MM.1S (cell line): ENCODE measurements around the gene GORAB.

Experiments used
- DNase-seq: peaks from one replicate; pipeline ENCODE4 v3.0.0-alpha.2; 2015
- H2AFZ ChIP-seq: fragments of 300-600 bp; sonication (generic); 2 replicates; pipeline ENCODE4 v1.6.0; 2016; ENCODE audit warnings: antibody characterized with exemption, low read length
- H3F3A ChIP-seq: fragments of 300-600 bp; sonication (generic); 2 replicates; pipeline ENCODE4 v1.6.1; 2016; ENCODE audit warnings: mild to moderate bottlenecking, antibody characterized with exemption, low read length, moderate library complexity, mixed read lengths; ENCODE audit not compliant: insufficient read depth
- H3K27ac ChIP-seq: fragments of 300-600 bp; sonication (generic); 2 replicates; pipeline ENCODE4 v1.5.1; 2016; ENCODE audit warnings: mild to moderate bottlenecking, low read length
- H3K27me3 ChIP-seq: fragments of 300-600 bp; sonication (generic); replicated peaks from 2 replicates; pipeline ENCODE4 v1.6.0; 2016; ENCODE audit warnings: low read length; ENCODE audit not compliant: insufficient read depth
- H3K36me3 ChIP-seq: fragments of 300-600 bp; sonication (generic); replicated peaks from 2 replicates; pipeline ENCODE4 v1.6.1; 2016; ENCODE audit warnings: mild to moderate bottlenecking, low read length, mixed read lengths; ENCODE audit not compliant: insufficient read depth
- H3K4me1 ChIP-seq: fragments of 300-600 bp; sonication (generic); 2 replicates; pipeline ENCODE4 v1.6.1; 2016; ENCODE audit warnings: low read length, mixed read lengths
- H3K4me2 ChIP-seq: fragments of 300-600 bp; sonication (generic); 2 replicates; pipeline ENCODE4 v1.6.0; 2016; ENCODE audit warnings: low read depth, low read length
- H3K4me3 ChIP-seq: fragments of 300-600 bp; sonication (generic); 2 replicates; pipeline ENCODE4 v1.5.1; 2016; ENCODE audit warnings: low read length, mixed read lengths
- H3K79me2 ChIP-seq: fragments of 300-600 bp; sonication (generic); 2 replicates; pipeline ENCODE4 v1.6.1; 2016; ENCODE audit warnings: mixed run types, low read length, mixed read lengths
- H3K9ac ChIP-seq: fragments of 300-600 bp; sonication (generic); 2 replicates; pipeline ENCODE4 v1.6.1; 2016; ENCODE audit warnings: low read length, mixed read lengths
- H3K9me2 ChIP-seq: fragments of 300-600 bp; sonication (generic); replicated peaks from 2 replicates; pipeline ENCODE4 v1.6.1; 2016; ENCODE audit warnings: mild to moderate bottlenecking, low read length, mixed read lengths; ENCODE audit not compliant: insufficient read depth
- H3K9me3 ChIP-seq: fragments of 300-600 bp; sonication (generic); replicated peaks from 2 replicates; pipeline ENCODE4 v1.6.1; 2016; ENCODE audit warnings: mild to moderate bottlenecking, low read length, mixed read lengths; ENCODE audit not compliant: insufficient read depth
- H4K20me1 ChIP-seq: fragments of 300-600 bp; sonication (generic); 2 replicates; pipeline ENCODE4 v1.6.1; 2016; ENCODE audit warnings: mild to moderate bottlenecking, low read length, moderate library complexity, mixed read lengths; ENCODE audit not compliant: insufficient read depth
- EZH2 ChIP-seq: fragments of 300-600 bp; sonication (generic); optimal IDR thresholded peaks from 2 replicates; pipeline ENCODE3; 2017; ENCODE audit warnings: low read depth, mild to moderate bottlenecking, antibody characterized with exemption, low read length, mixed read lengths
- EZH2phosphoT487 ChIP-seq: fragments of 300-600 bp; sonication (generic); IDR thresholded peaks from 2 replicates; pipeline ENCODE4 v1.6.1; 2018; ENCODE audit warnings: antibody characterized with exemption, low read length
- TF ChIP-seq, protein P1 (sequence below): fragments of 300-600 bp; sonication (generic); IDR thresholded peaks from 2 replicates; pipeline ENCODE4 v1.5.1; 2016; ENCODE audit warnings: antibody characterized with exemption, low read length, mixed read lengths

GORAB gene

DNA sequence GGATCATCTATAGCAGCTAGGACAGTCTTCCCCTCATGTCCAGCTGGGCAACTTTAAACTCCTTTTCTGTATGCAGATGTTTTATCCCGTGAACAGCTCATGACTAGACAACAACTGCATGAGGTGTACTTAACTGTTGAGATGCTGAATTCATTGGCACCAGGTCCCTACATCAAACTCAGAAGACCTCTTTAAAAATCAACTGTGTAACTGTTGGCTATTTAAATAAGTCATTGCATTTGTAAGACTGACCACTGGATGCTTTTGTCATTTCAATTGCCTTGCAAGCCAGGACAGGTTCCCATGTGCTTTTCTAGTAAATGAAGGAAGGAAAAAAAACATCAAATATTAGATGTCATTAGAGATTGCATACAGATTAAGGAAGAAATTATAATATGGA, 28.3 kb upstream of the GORAB start:
- no peak overlapping the region for H3K27ac ChIP-seq
- H3K9ac ChIP-seq: no peak overlapping the region
- H3K27me3 ChIP-seq: no peaks in the 10 kb centered on the region
- H3F3A ChIP-seq: no peaks in the 10 kb centered on the region
- H3K36me3 ChIP-seq: no peaks in the 10 kb centered on the region
- no peaks in the 10 kb centered on the region for H3K9me3 ChIP-seq
- H3K4me2 ChIP-seq: no peak overlapping the region
- H3K9me2 ChIP-seq: no peaks in the 10 kb centered on the region
- no peak for DNase-seq
- no peaks in the 10 kb centered on the region for H4K20me1 ChIP-seq
- H3K4me1 ChIP-seq: no peaks in the 10 kb centered on the region
- H3K79me2 ChIP-seq: no peaks in the 10 kb centered on the region
- TF ChIP-seq, protein P1, sequence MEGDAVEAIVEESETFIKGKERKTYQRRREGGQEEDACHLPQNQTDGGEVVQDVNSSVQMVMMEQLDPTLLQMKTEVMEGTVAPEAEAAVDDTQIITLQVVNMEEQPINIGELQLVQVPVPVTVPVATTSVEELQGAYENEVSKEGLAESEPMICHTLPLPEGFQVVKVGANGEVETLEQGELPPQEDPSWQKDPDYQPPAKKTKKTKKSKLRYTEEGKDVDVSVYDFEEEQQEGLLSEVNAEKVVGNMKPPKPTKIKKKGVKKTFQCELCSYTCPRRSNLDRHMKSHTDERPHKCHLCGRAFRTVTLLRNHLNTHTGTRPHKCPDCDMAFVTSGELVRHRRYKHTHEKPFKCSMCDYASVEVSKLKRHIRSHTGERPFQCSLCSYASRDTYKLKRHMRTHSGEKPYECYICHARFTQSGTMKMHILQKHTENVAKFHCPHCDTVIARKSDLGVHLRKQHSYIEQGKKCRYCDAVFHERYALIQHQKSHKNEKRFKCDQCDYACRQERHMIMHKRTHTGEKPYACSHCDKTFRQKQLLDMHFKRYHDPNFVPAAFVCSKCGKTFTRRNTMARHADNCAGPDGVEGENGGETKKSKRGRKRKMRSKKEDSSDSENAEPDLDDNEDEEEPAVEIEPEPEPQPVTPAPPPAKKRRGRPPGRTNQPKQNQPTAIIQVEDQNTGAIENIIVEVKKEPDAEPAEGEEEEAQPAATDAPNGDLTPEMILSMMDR: no peak
- no peak for TF ChIP-seq EZH2
- TF ChIP-seq EZH2phosphoT487: no peak
- H2AFZ ChIP-seq: no peak overlapping the region
- H3K4me3 ChIP-seq: no peak overlapping the region

DNA sequence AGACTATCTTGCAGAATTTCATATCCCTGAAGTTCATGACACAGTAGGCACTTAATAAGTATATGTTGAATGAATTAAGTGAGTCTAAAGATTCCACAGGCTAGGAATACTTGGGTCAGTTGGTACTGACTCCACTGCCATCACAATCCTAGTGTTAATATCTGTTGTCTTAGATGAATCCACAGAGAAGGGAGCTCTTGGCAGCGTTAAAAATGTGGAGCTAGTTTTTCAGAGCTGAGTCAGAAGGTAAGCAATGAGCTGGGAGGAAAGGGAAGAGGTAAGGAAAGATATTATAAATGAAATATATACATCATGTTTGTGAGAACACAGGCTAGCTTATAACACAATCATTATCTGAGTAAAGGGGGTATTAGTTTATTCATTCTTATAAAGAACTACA, 21.8 kb upstream of the GORAB start:
- Histone ChIP-seq H3K4me3 (no peak overlapping the region), H2AFZ (no peak overlapping the region), H3K9me3 (no peaks in the 10 kb centered on the region), H3K27me3 (no peaks in the 10 kb centered on the region), H3K79me2 (no peaks in the 10 kb centered on the region), H3K36me3 (no peaks in the 10 kb centered on the region), H4K20me1 (no peaks in the 10 kb centered on the region), H3K4me2 (no peak overlapping the region), H3K27ac (no peak overlapping the region), H3K9me2 (no peaks in the 10 kb centered on the region), H3K9ac (no peak overlapping the region), H3F3A (no peaks in the 10 kb centered on the region), H3K4me1 (no peaks in the 10 kb centered on the region)
- DNase-seq: no peak
- TF ChIP-seq, protein P1: no peak
- no peak for TF ChIP-seq EZH2
- no peak for TF ChIP-seq EZH2phosphoT487

DNA sequence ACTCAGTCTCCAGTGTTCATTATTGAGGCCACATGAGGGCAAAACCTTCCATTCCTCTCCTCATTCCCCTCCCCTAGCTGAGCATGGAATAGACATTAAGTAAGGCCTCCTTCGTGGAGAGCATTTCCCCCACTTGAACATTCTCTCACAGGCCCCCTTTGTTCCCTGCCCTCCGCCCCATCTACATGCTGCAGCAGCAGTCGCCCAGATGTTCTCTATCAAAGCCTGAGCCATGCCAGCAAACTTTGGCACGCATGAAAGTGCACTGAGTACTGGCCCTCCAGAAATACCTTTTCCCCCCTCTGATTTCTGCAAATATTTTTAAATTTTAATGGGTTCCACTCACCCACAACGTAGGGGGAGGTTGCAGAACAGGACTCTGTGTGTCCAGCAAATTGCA, 20.9 kb upstream of the GORAB start:
- H3K79me2 ChIP-seq: no peaks in the 10 kb centered on the region
- H3K9me2 ChIP-seq: no peaks in the 10 kb centered on the region
- H3K4me2 ChIP-seq: no peak overlapping the region
- no peaks in the 10 kb centered on the region for H3K27me3 ChIP-seq
- no peak overlapping the region for H3K27ac ChIP-seq
- DNase-seq: no peak
- H3F3A ChIP-seq: no peaks in the 10 kb centered on the region
- no peak overlapping the region for H3K9ac ChIP-seq
- no peaks in the 10 kb centered on the region for H3K9me3 ChIP-seq
- TF ChIP-seq EZH2phosphoT487 (no peak), EZH2 (no peak)
- TF ChIP-seq, protein P1: no peak
- H3K36me3 ChIP-seq: no peaks in the 10 kb centered on the region
- no peak overlapping the region for H3K4me3 ChIP-seq
- no peak overlapping the region for H2AFZ ChIP-seq
- no peaks in the 10 kb centered on the region for H3K4me1 ChIP-seq
- no peaks in the 10 kb centered on the region for H4K20me1 ChIP-seq

DNA sequence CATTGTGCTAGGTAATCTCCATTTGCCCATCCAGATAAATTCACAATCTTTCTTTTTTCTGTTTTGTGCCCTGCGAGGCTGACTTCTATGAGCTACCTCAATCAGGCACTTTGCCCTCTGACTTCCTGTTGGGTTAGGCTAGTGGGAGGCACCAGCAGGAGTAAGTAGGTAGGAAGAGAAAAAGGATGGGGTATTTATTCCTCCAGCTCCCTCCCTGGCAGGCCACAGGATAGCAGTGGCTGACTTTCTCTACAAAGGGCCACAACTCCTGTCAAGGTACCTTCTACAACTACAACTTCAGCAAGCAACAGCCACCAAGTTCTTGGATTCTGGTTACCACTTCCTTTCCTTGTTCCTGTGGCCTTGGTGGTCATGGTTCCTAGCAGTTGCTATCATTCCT, 18.8 kb upstream of the GORAB start:
- no peaks in the 10 kb centered on the region for H3F3A ChIP-seq
- no peaks in the 10 kb centered on the region for H3K79me2 ChIP-seq
- TF ChIP-seq EZH2phosphoT487 (no peak), EZH2 (no peak)
- TF ChIP-seq, protein P1: no peak
- H3K4me2 ChIP-seq: no peak overlapping the region
- no peaks in the 10 kb centered on the region for H3K27me3 ChIP-seq
- no peaks in the 10 kb centered on the region for H3K9me2 ChIP-seq
- no peaks in the 10 kb centered on the region for H4K20me1 ChIP-seq
- H3K9me3 ChIP-seq: no peaks in the 10 kb centered on the region
- no peaks in the 10 kb centered on the region for H3K36me3 ChIP-seq
- H3K4me1 ChIP-seq: no peaks in the 10 kb centered on the region
- no peak overlapping the region for H2AFZ ChIP-seq
- DNase-seq: no peak
- H3K27ac ChIP-seq: no peak overlapping the region
- no peak overlapping the region for H3K9ac ChIP-seq
- no peak overlapping the region for H3K4me3 ChIP-seq
